ENCODE results near the gene CTSZ. TPM values are rescaled to one million over a fixed set of nuclear protein-coding genes. Genes with fewer than 3 reads are reported as not detected.

CTSZ gene
- polyA plus RNA-seq, 3 donors = 62.6 to 755 (median 86.4) TPM

DNA sequence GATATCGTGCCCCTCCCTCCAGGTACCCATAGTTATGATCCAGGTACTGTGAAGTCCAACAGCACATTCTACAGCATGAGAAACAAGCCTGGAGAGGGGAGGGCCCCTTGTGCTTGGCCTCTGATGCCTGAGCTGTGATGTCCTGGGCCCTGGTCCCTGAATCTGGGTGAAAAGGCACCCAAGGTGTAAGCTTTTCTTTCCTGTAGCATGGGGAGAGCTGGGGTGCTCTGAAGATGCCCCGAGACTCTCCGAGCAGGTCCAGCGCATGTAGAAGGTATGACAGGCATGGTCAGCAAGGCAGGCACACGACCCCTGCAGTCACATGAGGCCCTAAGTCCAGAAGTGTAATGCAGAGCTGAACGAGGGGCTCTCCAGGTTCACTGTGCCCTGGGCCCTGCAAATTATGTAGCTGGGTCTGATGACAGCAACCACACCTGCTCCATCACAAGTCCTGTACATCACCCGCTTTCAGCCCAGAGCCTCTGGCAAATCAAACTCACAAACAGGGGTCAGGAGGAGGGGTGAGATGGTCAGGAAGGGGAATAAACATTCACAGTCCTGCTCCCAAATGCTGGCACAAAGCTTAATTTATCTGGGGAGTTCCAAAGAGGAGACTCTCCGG is 1.8 kb upstream of the CTSZ start:
- Mint-ChIP-seq H3K4me3 (no peak overlapping the region), H3K9me3 (no peaks in the 10 kb centered on the region), H3K27ac (peak overlapping the region; percentile 96 to 99 (median 98)), H3K4me1 (peaks cover 43% of the 10 kb centered on the region), H3K36me3 (peaks cover 12 to 16% of the 10 kb centered on the region in 2 donors), H3K27me3 (ENCODE audit: low read depth in 3 of 3) (peaks cover 2 to 12% (median 8%) of the 10 kb centered on the region in 3 donors)
- DNase-seq = no peak
- 92% methylated on average over 6 of the region's 8 CpGs for WGBS (ENCODE audit: insufficient coverage)
- no peak overlapping the region for H3K4me2 ChIP-seq (replicated peaks; ENCODE audit: extremely low read depth, low read length, poor library complexity, severe bottlenecking)
- peak overlapping the region in 1 of 3 experiments; percentile 86 for H3K4me3 ChIP-seq (replicated peaks in 1 of 3; ENCODE audit: low read depth in 2 of 3, low read length in 3 of 3)
- H4K20me1 ChIP-seq (ENCODE audit: insufficient read depth, low read length) = peaks cover 25% of the 10 kb centered on the region
- peak overlapping the region; percentile 98 for H3K9ac ChIP-seq (ENCODE audit: insufficient read depth, low read length, poor library complexity, severe bottlenecking)
- intact Hi-C loops (cut with micrococcal nuclease) = loop anchor here (2.0 to 10.0 kb wide), 4 partner anchors 24 to 124 kb away; partner anchors contain the start of gene ATP5F1E (in 1 of the 2)
- peaks cover 34% of the 10 kb centered on the region for H3K79me2 ChIP-seq (ENCODE audit: insufficient read depth, low read length)
- TF ChIP-seq, protein P1, sequence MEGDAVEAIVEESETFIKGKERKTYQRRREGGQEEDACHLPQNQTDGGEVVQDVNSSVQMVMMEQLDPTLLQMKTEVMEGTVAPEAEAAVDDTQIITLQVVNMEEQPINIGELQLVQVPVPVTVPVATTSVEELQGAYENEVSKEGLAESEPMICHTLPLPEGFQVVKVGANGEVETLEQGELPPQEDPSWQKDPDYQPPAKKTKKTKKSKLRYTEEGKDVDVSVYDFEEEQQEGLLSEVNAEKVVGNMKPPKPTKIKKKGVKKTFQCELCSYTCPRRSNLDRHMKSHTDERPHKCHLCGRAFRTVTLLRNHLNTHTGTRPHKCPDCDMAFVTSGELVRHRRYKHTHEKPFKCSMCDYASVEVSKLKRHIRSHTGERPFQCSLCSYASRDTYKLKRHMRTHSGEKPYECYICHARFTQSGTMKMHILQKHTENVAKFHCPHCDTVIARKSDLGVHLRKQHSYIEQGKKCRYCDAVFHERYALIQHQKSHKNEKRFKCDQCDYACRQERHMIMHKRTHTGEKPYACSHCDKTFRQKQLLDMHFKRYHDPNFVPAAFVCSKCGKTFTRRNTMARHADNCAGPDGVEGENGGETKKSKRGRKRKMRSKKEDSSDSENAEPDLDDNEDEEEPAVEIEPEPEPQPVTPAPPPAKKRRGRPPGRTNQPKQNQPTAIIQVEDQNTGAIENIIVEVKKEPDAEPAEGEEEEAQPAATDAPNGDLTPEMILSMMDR (IDR thresholded peaks at IDR 0.05) = no peak
- no peaks in the 10 kb centered on the region for H3K9me3 ChIP-seq (replicated peaks in 1 of 2; ENCODE audit: control insufficient read depth in 1 of 2, insufficient read depth in 1 of 2, low read length in 2 of 2)
- peaks cover 3 to 4% of the 10 kb centered on the region in 2 donors for H3K36me3 ChIP-seq (replicated peaks in 1 of 2; ENCODE audit: control insufficient read depth in 1 of 2, insufficient read depth in 2 of 2, low read length in 2 of 2)
- peak overlapping the region; percentile 98 for H3K27ac ChIP-seq (ENCODE audit: low read depth in 1 of 2, low read length in 2 of 2)
- no peak overlapping the region for H2AFZ ChIP-seq (ENCODE audit: insufficient read depth, low read depth, low read length, poor library complexity, severe bottlenecking)
- H3K27me3 ChIP-seq (ENCODE audit: control insufficient read depth in 2 of 2, insufficient read depth in 2 of 2, low read length in 2 of 2) = no peaks in the 10 kb centered on the region
- H3K4me1 ChIP-seq (ENCODE audit: control insufficient read depth in 1 of 2, insufficient read depth in 2 of 2, low read length in 2 of 2) = peaks cover 46 to 55% of the 10 kb centered on the region in 2 donors

DNA sequence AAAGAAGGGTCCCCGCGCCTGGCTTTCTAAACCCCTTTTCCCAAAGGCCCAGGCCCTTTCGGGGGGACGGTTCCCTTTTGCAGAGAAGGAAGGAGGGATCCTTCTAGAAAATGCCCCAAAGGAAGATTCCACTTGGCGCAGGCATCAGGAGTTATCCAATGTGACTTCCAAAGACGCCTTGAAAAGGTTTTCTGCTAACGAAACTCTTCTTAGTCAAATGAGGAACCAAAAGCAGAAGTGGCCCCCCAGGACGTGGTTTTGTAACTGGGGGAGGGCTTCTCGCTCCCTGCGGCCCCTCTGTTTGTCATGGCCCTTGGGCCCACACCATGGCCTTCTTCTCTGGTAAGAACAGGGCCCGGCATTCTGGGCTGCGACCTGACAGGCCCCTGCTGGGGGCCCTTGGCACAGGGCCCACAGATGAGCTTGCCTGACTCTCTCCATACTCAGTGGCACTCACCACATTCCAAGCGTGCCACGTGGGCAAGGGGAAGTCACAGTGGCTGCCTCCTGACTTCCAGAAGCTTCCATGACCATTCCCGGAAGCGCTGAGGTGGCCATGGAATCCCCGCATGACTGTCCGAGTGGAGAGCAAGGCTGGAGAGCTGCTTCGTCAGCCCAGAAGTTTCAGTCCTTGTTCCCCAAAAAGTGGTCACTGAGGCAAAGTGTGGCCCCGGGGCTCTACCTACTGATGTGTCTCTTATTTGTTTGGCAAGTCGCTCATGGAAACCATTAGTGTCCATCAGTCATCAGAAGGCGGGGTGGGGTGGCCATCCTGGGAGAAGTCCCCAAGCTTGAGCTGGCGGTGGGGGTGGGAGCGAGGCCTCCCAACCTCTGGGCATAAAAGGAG is 834 bp upstream of the CTSZ start:
- Histone ChIP-seq H3K79me2 (ENCODE audit: insufficient read depth, low read length) (peaks cover 43% of the 10 kb centered on the region), H3K27ac (ENCODE audit: low read depth in 1 of 2, low read length in 2 of 2) (peak overlapping the region; percentile 98), H4K20me1 (ENCODE audit: insufficient read depth, low read length) (peaks cover 34% of the 10 kb centered on the region), H2AFZ (ENCODE audit: insufficient read depth, low read depth, low read length, poor library complexity, severe bottlenecking) (peak overlapping the region; percentile 55), H3K4me2 (replicated peaks; ENCODE audit: extremely low read depth, low read length, poor library complexity, severe bottlenecking) (peak overlapping the region; percentile 88), H3K27me3 (ENCODE audit: control insufficient read depth in 2 of 2, insufficient read depth in 2 of 2, low read length in 2 of 2) (no peaks in the 10 kb centered on the region), H3K36me3 (replicated peaks in 1 of 2; ENCODE audit: control insufficient read depth in 1 of 2, insufficient read depth in 2 of 2, low read length in 2 of 2) (peaks cover 12 to 14% of the 10 kb centered on the region in 2 donors), H3K9ac (ENCODE audit: insufficient read depth, low read length, poor library complexity, severe bottlenecking) (peak overlapping the region; percentile 98), H3K4me3 (replicated peaks in 1 of 3; ENCODE audit: low read depth in 2 of 3, low read length in 3 of 3) (peak overlapping the region; percentile 71 to 90 (median 86)), H3K4me1 (ENCODE audit: control insufficient read depth in 1 of 2, insufficient read depth in 2 of 2, low read length in 2 of 2) (peaks cover 55 to 64% of the 10 kb centered on the region in 2 donors), H3K9me3 (replicated peaks in 1 of 2; ENCODE audit: control insufficient read depth in 1 of 2, insufficient read depth in 1 of 2, low read length in 2 of 2) (no peaks in the 10 kb centered on the region)
- Mint-ChIP-seq H3K4me1 (peaks cover 53% of the 10 kb centered on the region), H3K9me3 (no peaks in the 10 kb centered on the region), H3K27me3 (ENCODE audit: low read depth in 3 of 3) (peaks cover 1 to 6% (median 4%) of the 10 kb centered on the region in 3 donors), H3K36me3 (peaks cover 14 to 19% of the 10 kb centered on the region in 2 donors), H3K27ac (peak overlapping the region; percentile 96 to 99 (median 98)), H3K4me3 (peak overlapping the region; percentile 89 to 95)
- 12% methylated on average over 18 of the region's 24 CpGs for WGBS (ENCODE audit: insufficient coverage)
- TF ChIP-seq, protein P1 (IDR thresholded peaks at IDR 0.05) = no peak
- intact Hi-C loops (cut with micrococcal nuclease) = loop anchor here (2.0 to 10.0 kb wide), 4 partner anchors 25 to 123 kb away; partner anchors contain the start of gene ATP5F1E (in 1 of the 2)
- peak; percentile 93 to 100 (median 94) for DNase-seq

Data from CD14-positive monocyte (primary cell).